Astrocyte of the cerebellum (primary cell): Measurements from ENCODE around the gene EPHA8.

ENCODE experiments used
- DNase-seq: peaks from one replicate; pipeline ENCODE4 v3.0.0-alpha.2; 2011; ENCODE audit warnings: low read depth
- H3K4me3 ChIP-seq: 2 replicates; pipeline ENCODE4 v1.5.1; 2011; ENCODE audit warnings: mild to moderate bottlenecking, low read depth, low read length, moderate library complexity
- in situ Hi-C: cut with HindIII; loops from 2 replicates; pipeline ENCODE4 v1.10.0; 2017; ENCODE audit warnings: low sequenced_read_pairs
- TF ChIP-seq, protein P1 (sequence below): IDR thresholded peaks from 2 replicates; pipeline ENCODE4 v1.5.1; 2012; ENCODE audit warnings: low read length, low read depth, moderate library complexity, mild to moderate bottlenecking; ENCODE audit errors: missing control alignments

EPHA8 gene

DNA sequence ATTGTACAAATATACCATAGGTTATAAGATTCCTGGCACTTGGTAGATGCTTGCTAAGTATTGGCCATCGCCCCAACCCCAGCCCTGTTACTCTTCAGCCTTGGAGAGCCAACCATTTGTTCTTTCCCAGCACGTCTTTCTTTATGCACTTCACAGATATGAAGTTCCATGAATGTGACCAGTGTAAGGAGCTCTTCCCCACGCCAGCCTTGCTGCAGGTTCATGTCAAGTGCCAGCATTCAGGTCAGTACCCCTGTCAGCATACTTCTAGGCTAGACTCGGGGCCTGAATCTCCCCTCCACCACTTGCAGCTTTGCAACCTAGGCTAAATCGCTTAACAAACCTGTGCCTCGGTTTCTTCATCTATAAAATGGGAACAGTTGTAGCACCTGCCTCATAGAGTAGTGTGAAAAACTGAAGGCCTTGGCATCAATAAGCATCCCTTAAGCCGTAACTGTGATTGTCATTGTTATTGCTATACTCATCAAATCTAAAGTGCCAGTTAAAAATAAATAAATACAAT is 41.0 kb upstream of the EPHA8 start:
- TF ChIP-seq, protein P1, sequence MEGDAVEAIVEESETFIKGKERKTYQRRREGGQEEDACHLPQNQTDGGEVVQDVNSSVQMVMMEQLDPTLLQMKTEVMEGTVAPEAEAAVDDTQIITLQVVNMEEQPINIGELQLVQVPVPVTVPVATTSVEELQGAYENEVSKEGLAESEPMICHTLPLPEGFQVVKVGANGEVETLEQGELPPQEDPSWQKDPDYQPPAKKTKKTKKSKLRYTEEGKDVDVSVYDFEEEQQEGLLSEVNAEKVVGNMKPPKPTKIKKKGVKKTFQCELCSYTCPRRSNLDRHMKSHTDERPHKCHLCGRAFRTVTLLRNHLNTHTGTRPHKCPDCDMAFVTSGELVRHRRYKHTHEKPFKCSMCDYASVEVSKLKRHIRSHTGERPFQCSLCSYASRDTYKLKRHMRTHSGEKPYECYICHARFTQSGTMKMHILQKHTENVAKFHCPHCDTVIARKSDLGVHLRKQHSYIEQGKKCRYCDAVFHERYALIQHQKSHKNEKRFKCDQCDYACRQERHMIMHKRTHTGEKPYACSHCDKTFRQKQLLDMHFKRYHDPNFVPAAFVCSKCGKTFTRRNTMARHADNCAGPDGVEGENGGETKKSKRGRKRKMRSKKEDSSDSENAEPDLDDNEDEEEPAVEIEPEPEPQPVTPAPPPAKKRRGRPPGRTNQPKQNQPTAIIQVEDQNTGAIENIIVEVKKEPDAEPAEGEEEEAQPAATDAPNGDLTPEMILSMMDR, result no peak
- in situ Hi-C loops, result no loop called here
- DNase-seq, result no peak
- H3K4me3 ChIP-seq, result no peak overlapping the region

DNA sequence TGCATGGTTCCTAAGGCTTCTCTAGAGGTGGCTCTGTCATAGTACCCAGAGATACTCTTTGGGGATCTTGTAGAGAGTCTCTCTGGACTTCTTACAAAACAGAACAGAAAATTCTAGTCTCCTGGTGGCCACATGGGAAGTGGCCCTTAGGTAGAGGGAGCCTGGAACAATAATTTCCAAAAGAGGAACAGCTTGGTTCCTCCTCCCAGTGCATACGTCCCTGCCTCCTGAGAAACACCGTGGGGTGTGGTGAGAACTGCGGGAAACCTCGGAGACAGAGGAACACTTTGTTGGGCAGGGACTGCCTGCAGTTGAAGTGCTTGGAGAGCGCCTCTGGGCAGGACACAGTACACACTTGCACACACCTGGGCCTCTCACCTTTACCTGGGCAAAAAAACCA is 38.8 kb upstream of the EPHA8 start:
- no peak for DNase-seq
- TF ChIP-seq, protein P1, result no peak
- no peak overlapping the region for H3K4me3 ChIP-seq
- in situ Hi-C loops, result no loop called here

GRCh38 chr1:22525211-22525610 is 38.1 kb upstream of the EPHA8 start:
- TF ChIP-seq, protein P1, result no peak
- H3K4me3 ChIP-seq, result no peak overlapping the region
- in situ Hi-C loops, result no loop called here
- no peak for DNase-seq

- in situ Hi-C loops, result no loop called here
- H3K4me3 ChIP-seq, result no peak overlapping the region
- no peak for DNase-seq
- TF ChIP-seq, protein P1, result no peak
Observed at GRCh38 chr1:22525646-22526045, 37.6 kb upstream of the EPHA8 start.

DNA sequence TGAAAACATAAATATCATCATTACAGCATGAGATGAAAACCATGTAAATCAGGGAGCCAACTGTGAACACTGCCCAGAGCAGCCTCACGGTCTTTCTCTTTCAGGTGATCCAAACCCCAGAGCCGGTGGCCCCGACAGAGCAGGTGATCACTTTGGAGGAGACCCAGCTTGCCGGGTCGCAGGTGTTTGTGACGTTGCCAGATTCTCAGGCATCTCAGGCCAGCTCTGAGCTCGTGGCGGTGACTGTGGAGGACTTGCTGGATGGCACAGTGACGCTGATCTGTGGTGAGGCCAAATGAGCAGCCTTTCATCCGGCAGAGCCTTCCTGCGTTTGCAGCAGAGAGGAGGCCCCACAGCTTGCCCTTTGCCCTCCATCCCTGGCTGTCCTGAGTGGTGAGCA is 37.2 kb upstream of the EPHA8 start:
- H3K4me3 ChIP-seq, result no peak overlapping the region
- in situ Hi-C loops, result no loop called here
- TF ChIP-seq, protein P1, result no peak
- DNase-seq, result no peak

GRCh38 chr1:22526677-22527076 is 36.6 kb upstream of the EPHA8 start:
- TF ChIP-seq, protein P1, result no peak
- no peak overlapping the region for H3K4me3 ChIP-seq
- no peak for DNase-seq
- in situ Hi-C loops, result no loop called here

DNA sequence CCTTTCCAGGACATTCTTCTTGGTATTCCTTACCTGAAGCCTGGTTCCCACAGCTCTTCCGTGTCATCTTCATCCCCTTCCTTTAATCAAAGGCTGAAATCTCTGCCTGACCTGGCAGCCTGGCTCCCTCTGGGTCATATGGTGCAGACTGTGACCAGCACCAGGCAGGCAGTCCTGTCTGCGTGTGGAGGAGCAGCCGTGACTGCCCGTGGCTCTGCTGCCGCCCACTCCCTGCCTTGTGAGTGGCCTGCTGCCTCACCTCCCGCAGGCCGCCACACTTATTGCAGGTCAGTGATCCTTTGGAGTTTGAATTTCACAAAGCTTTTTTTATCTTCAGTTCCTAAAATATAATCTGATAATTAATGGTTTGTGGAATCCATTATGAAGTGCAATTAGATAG is 36.2 kb upstream of the EPHA8 start:
- no peak overlapping the region for H3K4me3 ChIP-seq
- DNase-seq, result no peak
- in situ Hi-C loops, result no loop called here
- TF ChIP-seq, protein P1, result no peak
